GM12801 (cell line): ENCODE data around the gene HOXC4.

ENCODE experiments used
- TF ChIP-seq, protein P1 (sequence below): IDR thresholded peaks from one replicate; pipeline ENCODE4 v1.5.1; 2011; ENCODE audit warnings: control low read depth; ENCODE audit not compliant: insufficient read length; ENCODE audit errors: extremely low read depth

Gene HOXC4

DNA sequence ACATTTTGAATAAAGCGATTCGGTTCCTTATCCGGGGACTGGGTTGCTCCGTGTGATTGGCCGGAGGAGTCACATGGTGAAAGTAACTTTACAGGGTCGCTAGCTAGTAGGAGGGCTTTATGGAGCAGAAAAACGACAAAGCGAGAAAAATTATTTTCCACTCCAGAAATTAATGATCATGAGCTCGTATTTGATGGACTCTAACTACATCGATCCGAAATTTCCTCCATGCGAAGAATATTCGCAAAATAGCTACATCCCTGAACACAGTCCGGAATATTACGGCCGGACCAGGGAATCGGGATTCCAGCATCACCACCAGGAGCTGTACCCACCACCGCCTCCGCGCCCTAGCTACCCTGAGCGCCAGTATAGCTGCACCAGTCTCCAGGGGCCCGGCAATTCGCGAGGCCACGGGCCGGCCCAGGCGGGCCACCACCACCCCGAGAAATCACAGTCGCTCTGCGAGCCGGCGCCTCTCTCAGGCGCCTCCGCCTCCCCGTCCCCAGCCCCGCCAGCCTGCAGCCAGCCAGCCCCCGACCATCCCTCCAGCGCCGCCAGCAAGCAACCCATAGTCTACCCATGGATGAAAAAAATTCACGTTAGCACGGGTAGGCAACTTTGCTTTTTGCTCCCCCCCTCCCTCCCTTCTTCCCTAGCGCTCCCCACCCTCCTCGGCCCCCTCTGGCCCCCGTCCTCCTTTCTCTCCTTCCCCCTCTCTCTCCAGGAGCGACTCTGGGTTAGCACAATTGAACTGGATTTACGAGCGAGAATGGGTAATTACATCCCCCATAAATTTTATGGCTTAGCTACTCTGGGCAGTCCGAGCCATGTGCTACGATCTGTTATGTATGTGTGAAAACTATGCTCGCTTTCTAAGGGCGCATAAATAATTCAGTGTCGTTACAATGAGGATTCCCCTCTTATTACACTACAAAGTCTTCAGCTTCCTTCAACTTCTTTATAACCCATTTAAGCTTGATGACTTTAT lies at the start of gene HOXC4:
TSS of gene HOXC4 (plus strand) at position 85 of the 991 bp plus-strand sequence. CDS start at position 173, 88 bp downstream.
- TF ChIP-seq, protein P1, sequence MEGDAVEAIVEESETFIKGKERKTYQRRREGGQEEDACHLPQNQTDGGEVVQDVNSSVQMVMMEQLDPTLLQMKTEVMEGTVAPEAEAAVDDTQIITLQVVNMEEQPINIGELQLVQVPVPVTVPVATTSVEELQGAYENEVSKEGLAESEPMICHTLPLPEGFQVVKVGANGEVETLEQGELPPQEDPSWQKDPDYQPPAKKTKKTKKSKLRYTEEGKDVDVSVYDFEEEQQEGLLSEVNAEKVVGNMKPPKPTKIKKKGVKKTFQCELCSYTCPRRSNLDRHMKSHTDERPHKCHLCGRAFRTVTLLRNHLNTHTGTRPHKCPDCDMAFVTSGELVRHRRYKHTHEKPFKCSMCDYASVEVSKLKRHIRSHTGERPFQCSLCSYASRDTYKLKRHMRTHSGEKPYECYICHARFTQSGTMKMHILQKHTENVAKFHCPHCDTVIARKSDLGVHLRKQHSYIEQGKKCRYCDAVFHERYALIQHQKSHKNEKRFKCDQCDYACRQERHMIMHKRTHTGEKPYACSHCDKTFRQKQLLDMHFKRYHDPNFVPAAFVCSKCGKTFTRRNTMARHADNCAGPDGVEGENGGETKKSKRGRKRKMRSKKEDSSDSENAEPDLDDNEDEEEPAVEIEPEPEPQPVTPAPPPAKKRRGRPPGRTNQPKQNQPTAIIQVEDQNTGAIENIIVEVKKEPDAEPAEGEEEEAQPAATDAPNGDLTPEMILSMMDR = no peak

DNA sequence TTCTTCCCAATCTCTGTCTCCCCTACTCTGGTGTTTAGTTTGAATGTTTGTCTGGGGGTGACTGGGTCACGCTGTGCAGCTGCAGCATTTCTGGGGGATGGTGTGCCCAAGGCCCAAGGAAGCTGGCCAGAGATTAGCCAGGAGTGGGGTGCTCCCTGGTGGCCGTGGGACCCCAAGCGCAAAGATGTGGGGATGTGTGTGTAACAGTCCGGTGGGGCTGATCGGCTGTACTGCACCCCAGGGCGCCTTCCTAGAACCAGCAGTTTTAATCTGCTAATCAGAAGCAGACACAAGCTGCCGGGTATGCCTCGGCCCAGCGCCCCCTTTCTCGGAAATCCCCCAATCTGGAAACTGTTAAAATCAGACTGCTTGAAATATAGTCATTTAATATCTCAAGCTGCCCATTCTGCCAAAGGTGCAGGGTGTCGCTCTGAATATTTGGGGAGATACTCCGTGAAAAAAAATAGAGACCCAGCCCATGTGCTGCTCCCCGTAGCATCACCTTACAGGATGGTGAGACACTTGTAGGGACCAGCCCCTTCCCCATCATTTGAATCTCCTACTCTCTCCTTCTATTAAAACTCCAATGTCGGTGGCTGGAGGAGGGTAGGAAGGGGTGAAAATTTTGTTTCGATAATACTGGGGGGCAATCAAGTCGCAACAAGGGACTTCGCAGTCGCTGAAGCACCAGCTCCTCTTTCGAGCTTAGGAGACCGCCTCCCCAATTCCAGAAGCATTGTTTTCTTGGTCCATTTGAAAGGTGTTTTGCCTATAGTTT lies 49.4 kb upstream of the HOXC4 start:
- TF ChIP-seq, protein P1 = no peak

DNA sequence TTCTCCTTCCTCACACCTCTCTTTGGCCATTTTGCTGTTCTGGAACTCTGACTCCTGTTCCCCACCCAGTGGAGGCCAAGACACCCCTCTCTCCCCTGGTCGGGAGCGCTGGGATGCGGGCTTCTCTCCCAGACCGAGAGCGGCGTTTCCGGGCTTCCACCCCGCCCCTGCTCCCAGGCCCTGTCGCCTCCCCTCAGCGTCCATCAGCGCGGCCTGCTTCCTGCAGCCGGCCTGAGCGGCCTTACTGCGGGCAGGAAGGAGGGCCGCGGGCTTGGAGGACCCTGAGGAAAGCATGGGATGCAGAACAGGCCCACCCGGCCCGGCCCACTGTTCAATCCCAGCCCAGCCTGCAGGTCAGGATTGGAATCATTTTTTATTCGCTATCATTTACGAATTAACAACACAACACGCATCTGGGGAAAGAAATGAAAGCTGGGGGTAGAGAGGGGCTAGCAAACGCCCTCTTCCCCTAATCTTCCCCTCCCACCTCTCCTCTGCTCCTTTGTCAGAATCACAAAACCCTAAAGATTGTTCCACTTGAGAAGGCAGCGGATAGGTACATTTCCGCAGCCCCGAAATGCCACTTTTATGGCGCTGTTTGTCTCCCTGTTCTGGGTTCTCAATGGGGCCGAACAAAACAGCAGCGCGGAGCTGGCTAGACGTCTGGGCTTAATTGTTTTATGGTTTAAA lies 48.6 kb upstream of the HOXC4 start:
- TF ChIP-seq, protein P1 = no peak

DNA sequence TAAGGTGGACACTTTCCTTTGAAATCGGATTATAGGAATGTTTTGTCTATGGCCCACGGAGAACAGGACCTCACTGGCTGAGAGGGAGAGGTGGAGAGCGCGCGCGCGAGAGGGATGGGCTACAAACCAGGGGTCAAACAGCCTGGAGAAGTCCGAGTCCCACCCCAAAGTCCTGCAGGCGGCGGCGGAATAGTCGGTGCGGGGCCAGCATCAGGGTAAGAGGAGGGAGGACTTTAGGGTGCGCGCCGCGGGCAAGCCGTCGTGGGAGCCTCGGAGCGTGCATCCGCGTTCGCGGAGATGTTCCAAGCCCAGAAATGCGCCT lies 48.1 kb upstream of the HOXC4 start:
- TF ChIP-seq, protein P1 = no peak

DNA sequence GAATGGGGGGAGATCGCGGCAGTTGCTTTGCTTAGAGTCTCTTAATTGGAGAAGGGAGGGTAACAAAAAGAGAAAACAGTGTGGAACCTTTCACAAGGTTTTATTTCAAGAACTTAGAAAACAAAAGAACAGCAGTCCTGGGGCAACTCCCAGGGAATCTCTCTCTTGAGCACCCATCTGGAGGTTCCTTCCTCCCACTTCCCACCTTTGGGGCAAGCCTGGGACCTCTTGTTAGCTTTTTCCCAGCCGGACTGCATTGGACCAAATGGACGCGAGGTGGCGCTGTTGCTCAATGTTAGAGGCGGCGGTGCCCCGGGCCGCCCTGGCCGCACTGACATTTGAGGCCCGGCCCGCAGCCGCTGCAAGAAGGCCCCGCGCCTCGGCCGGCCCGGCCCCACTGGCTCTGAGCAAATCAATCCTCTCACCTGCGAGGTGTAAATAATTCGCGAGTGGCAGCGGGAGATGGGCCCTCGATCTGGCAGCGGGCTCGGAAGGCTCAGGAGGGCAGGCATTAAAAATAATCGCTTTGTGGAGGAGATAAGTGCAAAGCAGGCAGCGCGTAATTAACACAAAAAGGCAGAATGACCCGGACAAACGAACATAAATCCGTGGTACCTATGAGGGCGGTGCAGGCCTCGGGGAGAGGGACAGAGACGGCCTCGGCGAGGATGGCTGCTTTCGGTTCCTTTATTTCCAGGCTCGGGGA lies 47.6 kb upstream of the HOXC4 start:
- TF ChIP-seq, protein P1 = no peak

DNA sequence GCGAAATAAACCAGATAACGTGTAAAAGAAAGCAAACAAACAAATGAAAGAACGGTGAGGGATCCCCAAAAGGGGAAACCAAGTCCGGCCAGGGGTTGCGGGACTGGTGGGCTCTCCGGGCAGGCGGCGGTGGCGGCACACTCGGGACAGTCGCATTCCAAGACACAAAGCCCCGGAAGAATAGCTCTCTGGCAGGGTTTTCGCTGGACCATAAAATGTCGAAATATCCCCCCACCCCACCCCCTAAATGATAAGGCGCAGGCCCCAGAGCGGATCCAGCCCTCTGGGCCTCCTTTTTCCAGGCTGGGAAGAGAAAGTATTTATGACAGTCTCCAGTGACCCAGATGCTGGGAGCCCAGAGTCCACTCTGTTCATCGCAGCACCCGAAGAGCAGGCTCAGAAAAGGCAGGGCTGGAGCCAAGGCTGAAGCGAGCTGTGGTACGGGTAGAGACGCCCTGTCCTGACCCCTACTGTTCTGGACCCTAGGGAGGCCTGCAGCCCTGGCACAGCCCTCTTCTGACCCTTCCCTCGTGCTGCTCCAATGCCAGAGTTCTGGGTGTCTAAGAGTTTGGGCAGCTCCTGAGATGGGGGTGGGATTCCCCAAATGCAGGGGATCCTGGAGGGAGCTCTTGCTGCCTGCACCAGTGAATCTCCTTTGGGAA lies 46.9 kb upstream of the HOXC4 start:
- TF ChIP-seq, protein P1 = no peak
